Measurements from ENCODE around the gene NDST3.

NDST3 gene

GRCh38 chr4:118287711-118288451 lies 253.6 kb downstream of the NDST3 start:
- no peaks in the 10 kb centered on the region for H3K36me3 ChIP-seq (replicated peaks; ENCODE audit: insufficient read depth, low read length)
- no peak overlapping the region for H3K27ac ChIP-seq (ENCODE audit: low read length)
- H3K4me3 ChIP-seq (ENCODE audit: low read length): no peak overlapping the region
- no peak for DNase-seq
- H2AFZ ChIP-seq (ENCODE audit: low read length): no peak overlapping the region
- H4K20me1 ChIP-seq (ENCODE audit: insufficient read depth, low read length): no peaks in the 10 kb centered on the region
- TF ChIP-seq EZH2 (optimal IDR thresholded peaks at IDR 0.05; ENCODE audit: low read depth, low read length) (no peak), CTCF (IDR thresholded peaks at IDR 0.05; ENCODE audit: low read length) (no peak), EZH2phosphoT487 (IDR thresholded peaks at IDR 0.05; ENCODE audit: low read length) (no peak)
- H3K9me2 ChIP-seq (replicated peaks; ENCODE audit: insufficient read depth, low read length): no peaks in the 10 kb centered on the region
- H3K9ac ChIP-seq (ENCODE audit: low read length): no peak overlapping the region
- no peaks in the 10 kb centered on the region for H3K79me2 ChIP-seq (ENCODE audit: low read length)
- no peak overlapping the region for H3K4me2 ChIP-seq (ENCODE audit: low read depth, low read length)
- H3K27me3 ChIP-seq (replicated peaks; ENCODE audit: insufficient read depth, low read length): no peaks in the 10 kb centered on the region
- H3F3A ChIP-seq (ENCODE audit: insufficient read depth, low read length): peaks cover 15% of the 10 kb centered on the region
- H3K4me1 ChIP-seq (ENCODE audit: low read length): no peaks in the 10 kb centered on the region
- no peaks in the 10 kb centered on the region for H3K9me3 ChIP-seq (replicated peaks; ENCODE audit: insufficient read depth, low read length)

- Histone ChIP-seq H3K36me3 (replicated peaks; ENCODE audit: insufficient read depth, low read length) (no peaks in the 10 kb centered on the region), H3K4me2 (ENCODE audit: low read depth, low read length) (no peak overlapping the region), H3K79me2 (ENCODE audit: low read length) (no peaks in the 10 kb centered on the region), H3K4me3 (ENCODE audit: low read length) (no peak overlapping the region), H3K9me2 (replicated peaks; ENCODE audit: insufficient read depth, low read length) (no peaks in the 10 kb centered on the region), H3K27me3 (replicated peaks; ENCODE audit: insufficient read depth, low read length) (no peaks in the 10 kb centered on the region), H3K4me1 (ENCODE audit: low read length) (no peaks in the 10 kb centered on the region), H3F3A (ENCODE audit: insufficient read depth, low read length) (0 out of 2 replicates have a peak, but pooled peaks cover 5% of the 10 kb centered on the region), H3K27ac (ENCODE audit: low read length) (no peak overlapping the region), H2AFZ (ENCODE audit: low read length) (no peak overlapping the region), H3K9ac (ENCODE audit: low read length) (no peak overlapping the region), H3K9me3 (replicated peaks; ENCODE audit: insufficient read depth, low read length) (no peaks in the 10 kb centered on the region), H4K20me1 (ENCODE audit: insufficient read depth, low read length) (no peaks in the 10 kb centered on the region)
- DNase-seq: no peak
- TF ChIP-seq EZH2 (optimal IDR thresholded peaks at IDR 0.05; ENCODE audit: low read depth, low read length) (no peak), CTCF (IDR thresholded peaks at IDR 0.05; ENCODE audit: low read length) (no peak), EZH2phosphoT487 (IDR thresholded peaks at IDR 0.05; ENCODE audit: low read length) (no peak)
These were observed 255.5 kb downstream of the NDST3 start for GRCh38 chr4:118289794-118290193.

- Histone ChIP-seq H3K4me3 (ENCODE audit: low read length) (no peak overlapping the region), H3K4me1 (ENCODE audit: low read length) (no peaks in the 10 kb centered on the region), H3K9me3 (replicated peaks; ENCODE audit: insufficient read depth, low read length) (no peaks in the 10 kb centered on the region), H3K36me3 (replicated peaks; ENCODE audit: insufficient read depth, low read length) (no peaks in the 10 kb centered on the region), H4K20me1 (ENCODE audit: insufficient read depth, low read length) (no peaks in the 10 kb centered on the region), H3K79me2 (ENCODE audit: low read length) (no peaks in the 10 kb centered on the region), H3F3A (ENCODE audit: insufficient read depth, low read length) (no peaks in the 10 kb centered on the region), H3K27ac (ENCODE audit: low read length) (no peak overlapping the region), H3K27me3 (replicated peaks; ENCODE audit: insufficient read depth, low read length) (no peaks in the 10 kb centered on the region), H3K9me2 (replicated peaks; ENCODE audit: insufficient read depth, low read length) (no peaks in the 10 kb centered on the region), H2AFZ (ENCODE audit: low read length) (no peak overlapping the region), H3K9ac (ENCODE audit: low read length) (no peak overlapping the region), H3K4me2 (ENCODE audit: low read depth, low read length) (no peak overlapping the region)
- no peak for DNase-seq
- no peak for TF ChIP-seq EZH2 (optimal IDR thresholded peaks at IDR 0.05; ENCODE audit: low read depth, low read length)
- TF ChIP-seq CTCF (IDR thresholded peaks at IDR 0.05; ENCODE audit: low read length): no peak
- TF ChIP-seq EZH2phosphoT487 (IDR thresholded peaks at IDR 0.05; ENCODE audit: low read length): no peak
These were observed 256.7 kb downstream of the NDST3 start for GRCh38 chr4:118290951-118291350.
